ENCODE results near the gene RGS13. TPM values are rescaled to one million over a fixed set of nuclear protein-coding genes. Genes with fewer than 3 reads are reported as not detected.

The RGS13 gene, protein sequence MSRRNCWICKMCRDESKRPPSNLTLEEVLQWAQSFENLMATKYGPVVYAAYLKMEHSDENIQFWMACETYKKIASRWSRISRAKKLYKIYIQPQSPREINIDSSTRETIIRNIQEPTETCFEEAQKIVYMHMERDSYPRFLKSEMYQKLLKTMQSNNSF
- total RNA-seq (2022; extraction: Qiagen RNA extraction): not detected in 5 replicates

DNA sequence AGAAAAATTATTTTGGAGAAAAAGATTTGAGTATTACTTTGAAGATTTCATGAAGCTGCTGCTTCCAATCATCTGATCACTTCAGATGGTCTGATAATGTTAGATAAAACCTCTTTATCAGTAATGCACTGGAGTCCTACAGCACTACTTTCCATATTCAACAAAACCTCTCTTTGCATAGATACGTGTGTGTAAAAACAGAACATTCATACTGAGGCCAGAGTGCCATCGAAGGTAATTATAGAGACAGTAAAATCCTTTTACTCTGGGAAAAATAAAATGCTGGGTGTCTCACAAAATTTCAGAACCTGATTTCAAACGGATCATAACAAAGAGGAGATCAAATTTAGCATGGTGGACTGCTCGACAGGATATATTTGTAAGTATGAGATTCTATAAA lies at the start of gene RGS13:
RGS13 (plus strand) TSS at position 209 of the 400 bp plus-strand sequence. CDS start 8,188 bp downstream, outside the sequence.

Other genes starting within 250 kb of the RGS13 start
- not detected in 5 replicates for gene RGS1, start 60.4 kb upstream of the RGS13 start, total RNA-seq (2022; extraction: Qiagen RNA extraction)
- gene RGS2, start 172.9 kb downstream of the RGS13 start, total RNA-seq (2022; extraction: Qiagen RNA extraction): 28.7 to 43.9 TPM (median 29.8 TPM) in 5 replicates

Measured in A549 treated with CORT108297 at 1 μM for 4 hours (cell line).